ENCODE measurements around the gene XIRP1.

The XIRP1 gene

GRCh38 chr3:39146083-39146501, 46.3 kb downstream of the XIRP1 start:
- DNase-seq (ENCODE audit: insufficient read length, low spot score) = no peak
- FAIRE-seq = no peak

- DNase-seq (ENCODE audit: insufficient read length, low spot score) (no peak), FAIRE-seq (no peak)
Measured at GRCh38 chr3:39144748-39145380, 47.5 kb downstream of the XIRP1 start.

GRCh38 chr3:39144095-39144747, 48.2 kb downstream of the XIRP1 start:
- DNase-seq (ENCODE audit: insufficient read length, low spot score) (no peak), FAIRE-seq (no peak)

- FAIRE-seq = no peak
- no peak for DNase-seq (ENCODE audit: insufficient read length, low spot score)
Measured at GRCh38 chr3:39143051-39143885, 49.1 kb downstream of the XIRP1 start.

- FAIRE-seq (no peak), DNase-seq (ENCODE audit: insufficient read length, low spot score) (no peak)
Measured at GRCh38 chr3:39142067-39142466, 50.3 kb downstream of the XIRP1 start.

- FAIRE-seq = no peak
Measured at GRCh38 chr3:39141171-39141995, 51.0 kb downstream of the XIRP1 start.

GRCh38 chr3:39140341-39140971, 51.9 kb downstream of the XIRP1 start:
- FAIRE-seq (no peak), DNase-seq (ENCODE audit: insufficient read length, low spot score) (no peak)

More at GRCh38 chr3:39141171-39141995, 51.0 kb downstream of the XIRP1 start:
- no peak for DNase-seq (ENCODE audit: insufficient read length, low spot score)

- FAIRE-seq = no peak
- no peak for DNase-seq (ENCODE audit: insufficient read length, low spot score)
Measured at GRCh38 chr3:39139442-39139841, 53.0 kb downstream of the XIRP1 start.

- no peak for DNase-seq (ENCODE audit: insufficient read length, low spot score)
- FAIRE-seq = no peak
Measured at GRCh38 chr3:39138804-39139415, 53.5 kb downstream of the XIRP1 start.

- FAIRE-seq (no peak), DNase-seq (ENCODE audit: insufficient read length, low spot score) (no peak)
Measured at GRCh38 chr3:39137991-39138803, 54.2 kb downstream of the XIRP1 start.

GRCh38 chr3:39137435-39137936, 54.9 kb downstream of the XIRP1 start:
- DNase-seq (ENCODE audit: insufficient read length, low spot score) = no peak
- no peak for FAIRE-seq

GRCh38 chr3:39136533-39137434, 55.6 kb downstream of the XIRP1 start:
- DNase-seq (ENCODE audit: insufficient read length, low spot score) = no peak
- no peak for FAIRE-seq

- no peak for DNase-seq (ENCODE audit: insufficient read length, low spot score)
- no peak for FAIRE-seq
Measured at GRCh38 chr3:39135170-39135805, 57.1 kb downstream of the XIRP1 start.

- DNase-seq (ENCODE audit: insufficient read length, low spot score) = no peak
- FAIRE-seq = no peak
Measured at GRCh38 chr3:39134305-39134704, 58.1 kb downstream of the XIRP1 start.

GRCh38 chr3:39133822-39134221, 58.6 kb downstream of the XIRP1 start:
- FAIRE-seq (no peak), DNase-seq (ENCODE audit: insufficient read length, low spot score) (no peak)
